Measurements from ENCODE around the gene PLCXD3. TPM values are rescaled to one million over a fixed set of nuclear protein-coding genes. Genes with fewer than 3 reads are reported as not detected.

PLCXD3 gene
- total RNA-seq, 1 experiment from 2014 or later: 0.11 TPM

DNA sequence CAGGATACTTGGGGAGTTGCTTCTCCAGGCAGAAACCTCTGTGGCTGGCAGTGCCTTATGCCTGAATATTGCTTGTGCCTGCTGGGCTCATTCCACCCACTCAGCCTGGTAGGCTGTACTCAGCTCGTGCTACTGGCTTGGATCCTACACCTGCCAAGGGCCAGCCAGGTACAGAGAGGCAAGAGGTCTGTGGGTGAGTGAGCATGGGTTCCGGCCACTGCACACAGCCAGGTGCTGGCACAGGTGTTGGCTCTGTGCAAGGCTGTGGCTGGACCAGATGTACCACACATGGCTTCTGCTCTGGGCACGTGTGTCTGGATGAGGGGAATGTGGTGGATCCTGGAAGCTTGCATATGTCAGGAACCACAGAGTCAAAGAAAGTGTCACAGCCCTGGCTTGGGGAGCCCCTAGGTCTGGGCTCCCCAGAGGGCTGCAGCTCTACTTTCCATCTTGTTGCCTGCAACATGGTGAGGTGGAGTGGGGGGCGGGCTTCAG lies 220.4 kb downstream of the PLCXD3 start:
- H3F3A ChIP-seq (ENCODE audit: insufficient read depth, low read depth): no peaks in the 10 kb centered on the region
- no peak overlapping the region for H3K4me2 ChIP-seq
- DNase-seq: no peak
- no peaks in the 10 kb centered on the region for H3K79me2 ChIP-seq (ENCODE audit: low read depth)
- H3K9me2 ChIP-seq (ENCODE audit: insufficient read depth): no peaks in the 10 kb centered on the region
- H3K27ac ChIP-seq: no peak overlapping the region
- no TSS peak for BruUV-seq (replicated peaks)
- no peak overlapping the region for H3K4me3 ChIP-seq
- ChIA-PET CTCF (no interaction called here), POLR2A (ENCODE audit: unreplicated experiment) (interaction anchor here (0.7 kb wide), 1 partner anchor 218 kb away, joined by 3 read pairs; no protein-coding TSS in a partner anchor)
- no peaks in the 10 kb centered on the region for H3K4me1 ChIP-seq (replicated peaks; ENCODE audit: insufficient read depth)
- no peaks in the 10 kb centered on the region for H4K20me1 ChIP-seq (ENCODE audit: insufficient read depth)
- no peaks in the 10 kb centered on the region for H3K36me3 ChIP-seq (ENCODE audit: low read depth)
- no peaks in the 10 kb centered on the region for H3K9me3 ChIP-seq (ENCODE audit: insufficient read depth, low read depth)
- no peak overlapping the region for H2AFZ ChIP-seq
- TF ChIP-seq EZH2 (IDR thresholded peaks at IDR 0.05; ENCODE audit: low read depth): no peak
- TF ChIP-seq, protein P1, sequence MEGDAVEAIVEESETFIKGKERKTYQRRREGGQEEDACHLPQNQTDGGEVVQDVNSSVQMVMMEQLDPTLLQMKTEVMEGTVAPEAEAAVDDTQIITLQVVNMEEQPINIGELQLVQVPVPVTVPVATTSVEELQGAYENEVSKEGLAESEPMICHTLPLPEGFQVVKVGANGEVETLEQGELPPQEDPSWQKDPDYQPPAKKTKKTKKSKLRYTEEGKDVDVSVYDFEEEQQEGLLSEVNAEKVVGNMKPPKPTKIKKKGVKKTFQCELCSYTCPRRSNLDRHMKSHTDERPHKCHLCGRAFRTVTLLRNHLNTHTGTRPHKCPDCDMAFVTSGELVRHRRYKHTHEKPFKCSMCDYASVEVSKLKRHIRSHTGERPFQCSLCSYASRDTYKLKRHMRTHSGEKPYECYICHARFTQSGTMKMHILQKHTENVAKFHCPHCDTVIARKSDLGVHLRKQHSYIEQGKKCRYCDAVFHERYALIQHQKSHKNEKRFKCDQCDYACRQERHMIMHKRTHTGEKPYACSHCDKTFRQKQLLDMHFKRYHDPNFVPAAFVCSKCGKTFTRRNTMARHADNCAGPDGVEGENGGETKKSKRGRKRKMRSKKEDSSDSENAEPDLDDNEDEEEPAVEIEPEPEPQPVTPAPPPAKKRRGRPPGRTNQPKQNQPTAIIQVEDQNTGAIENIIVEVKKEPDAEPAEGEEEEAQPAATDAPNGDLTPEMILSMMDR (conservative IDR thresholded peaks at IDR 0.05): no peak
- intact Hi-C loops (cut with micrococcal nuclease; ENCODE audit: unreplicated experiment): no loop called here
- no peaks in the 10 kb centered on the region for H3K27me3 ChIP-seq (ENCODE audit: insufficient read depth, low read depth)

DNA sequence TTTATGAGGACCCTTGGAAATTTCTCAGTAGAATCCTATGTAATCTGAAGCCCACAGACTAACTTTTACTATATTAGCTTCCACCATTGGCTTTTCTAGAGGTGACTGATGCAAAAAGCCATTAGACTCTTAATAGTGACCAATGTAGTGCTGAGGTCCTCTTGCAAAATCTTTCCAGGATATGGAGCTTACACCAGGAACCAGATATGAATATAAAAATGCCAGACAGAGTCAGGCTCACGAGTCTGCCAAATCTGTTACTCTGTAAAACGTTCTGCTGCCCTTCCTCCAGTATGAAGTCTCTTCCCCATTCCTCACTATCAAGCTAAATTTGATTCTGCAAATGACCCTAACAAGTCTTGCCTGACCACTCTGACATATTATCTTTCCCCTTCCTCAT lies 223.7 kb downstream of the PLCXD3 start:
- TF ChIP-seq, protein P1 (conservative IDR thresholded peaks at IDR 0.05): no peak
- no peak for TF ChIP-seq EZH2 (IDR thresholded peaks at IDR 0.05; ENCODE audit: low read depth)
- POLR2A ChIA-PET (ENCODE audit: unreplicated experiment): no interaction called here
- intact Hi-C loops (cut with micrococcal nuclease; ENCODE audit: unreplicated experiment): no loop called here
- no TSS peak for BruUV-seq (replicated peaks)
- H3K79me2 ChIP-seq (ENCODE audit: low read depth): no peaks in the 10 kb centered on the region
- no peak overlapping the region for H3K27ac ChIP-seq
- no peaks in the 10 kb centered on the region for H3K9me2 ChIP-seq (ENCODE audit: insufficient read depth)
- no peaks in the 10 kb centered on the region for H4K20me1 ChIP-seq (ENCODE audit: insufficient read depth)
- no peaks in the 10 kb centered on the region for H3K4me1 ChIP-seq (replicated peaks; ENCODE audit: insufficient read depth)
- H3K36me3 ChIP-seq (ENCODE audit: low read depth): no peaks in the 10 kb centered on the region
- no peaks in the 10 kb centered on the region for H3K27me3 ChIP-seq (ENCODE audit: insufficient read depth, low read depth)
- H3F3A ChIP-seq (ENCODE audit: insufficient read depth, low read depth): no peaks in the 10 kb centered on the region
- H3K4me3 ChIP-seq: no peak overlapping the region
- DNase-seq: no peak
- no peak overlapping the region for H3K4me2 ChIP-seq
- CTCF ChIA-PET: no interaction called here
- no peak overlapping the region for H2AFZ ChIP-seq
- no peaks in the 10 kb centered on the region for H3K9me3 ChIP-seq (ENCODE audit: insufficient read depth, low read depth)

DNA sequence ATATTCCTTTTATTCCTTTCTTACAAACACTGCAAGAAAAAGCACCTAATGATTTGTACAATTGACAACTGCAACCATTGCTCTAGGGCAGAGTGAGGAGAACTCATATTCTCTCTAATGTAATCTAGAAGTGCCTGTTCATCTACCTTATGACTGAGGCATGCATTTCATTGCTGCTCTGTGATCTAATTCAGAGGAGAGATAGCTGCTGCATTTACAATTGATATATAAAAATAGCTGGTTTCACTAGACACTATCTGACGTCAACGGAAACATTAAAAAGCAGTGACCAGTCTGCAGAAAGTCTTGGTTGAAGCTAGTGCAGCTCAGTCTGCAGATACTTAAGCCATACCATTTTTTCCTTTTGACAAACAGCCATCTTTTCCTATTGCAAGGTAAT lies 224.2 kb downstream of the PLCXD3 start:
- Histone ChIP-seq H3K9me3 (ENCODE audit: insufficient read depth, low read depth) (no peaks in the 10 kb centered on the region), H3K4me3 (no peak overlapping the region), H3K27me3 (ENCODE audit: insufficient read depth, low read depth) (no peaks in the 10 kb centered on the region), H3K36me3 (ENCODE audit: low read depth) (no peaks in the 10 kb centered on the region), H3K4me1 (replicated peaks; ENCODE audit: insufficient read depth) (no peaks in the 10 kb centered on the region), H2AFZ (no peak overlapping the region), H3F3A (ENCODE audit: insufficient read depth, low read depth) (no peaks in the 10 kb centered on the region), H3K27ac (no peak overlapping the region), H3K9me2 (ENCODE audit: insufficient read depth) (no peaks in the 10 kb centered on the region), H3K79me2 (ENCODE audit: low read depth) (no peaks in the 10 kb centered on the region), H4K20me1 (ENCODE audit: insufficient read depth) (no peaks in the 10 kb centered on the region), H3K4me2 (no peak overlapping the region)
- ChIA-PET CTCF (no interaction called here), POLR2A (ENCODE audit: unreplicated experiment) (no interaction called here)
- no TSS peak for BruUV-seq (replicated peaks)
- intact Hi-C loops (cut with micrococcal nuclease; ENCODE audit: unreplicated experiment): no loop called here
- TF ChIP-seq EZH2 (IDR thresholded peaks at IDR 0.05; ENCODE audit: low read depth): no peak
- TF ChIP-seq, protein P1 (conservative IDR thresholded peaks at IDR 0.05): no peak
- no peak for DNase-seq

Measured in PC-9 (cell line).